Measurements from ENCODE around the gene TXNDC16.
"Not testable (repeated sequence)": the region's sequence is repeated elsewhere in the genome, so short reads cannot be mapped to it uniquely, and the experiment has no call there.

TXNDC16 gene

DNA sequence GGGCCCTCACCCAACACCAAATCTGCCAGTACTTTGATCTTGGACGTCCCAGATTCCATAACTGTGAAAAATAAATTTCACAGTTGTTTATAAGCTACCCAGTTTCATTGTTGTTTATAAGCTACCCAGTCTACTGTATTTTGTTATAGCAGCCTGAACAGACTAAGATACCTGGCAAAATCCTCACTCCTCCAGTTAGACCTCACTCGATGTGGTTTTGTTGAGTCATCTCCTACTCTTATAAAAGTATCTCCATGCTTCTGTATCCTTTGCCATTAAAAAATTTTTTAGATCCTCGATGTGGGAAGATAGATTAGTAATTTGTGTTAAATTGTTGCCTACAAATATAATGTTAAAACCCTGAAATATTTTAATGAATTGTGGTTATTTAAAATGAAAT, 16.0 kb downstream of the TXNDC16 start:
- DNase-seq (ENCODE audit: low spot score) = no peak

DNA sequence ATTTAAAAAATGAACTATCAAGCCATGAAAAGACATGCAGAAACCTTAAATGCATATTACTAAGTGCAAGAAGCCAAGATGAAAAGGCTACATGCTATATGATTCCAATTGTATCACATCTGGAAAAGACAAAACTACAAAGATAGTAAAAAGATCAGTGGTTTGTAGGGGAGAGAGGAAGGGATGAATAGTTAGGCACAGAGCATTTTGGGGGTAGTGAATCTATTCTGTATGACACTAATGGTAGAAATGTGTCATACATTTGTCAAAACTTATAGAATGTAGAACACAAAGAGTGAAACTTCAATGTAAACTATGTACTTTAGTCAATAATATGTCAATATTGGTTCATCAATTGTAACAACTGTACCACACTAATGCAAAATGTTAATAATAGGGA, 20.8 kb downstream of the TXNDC16 start:
- DNase-seq (ENCODE audit: low spot score) = no peak

DNA sequence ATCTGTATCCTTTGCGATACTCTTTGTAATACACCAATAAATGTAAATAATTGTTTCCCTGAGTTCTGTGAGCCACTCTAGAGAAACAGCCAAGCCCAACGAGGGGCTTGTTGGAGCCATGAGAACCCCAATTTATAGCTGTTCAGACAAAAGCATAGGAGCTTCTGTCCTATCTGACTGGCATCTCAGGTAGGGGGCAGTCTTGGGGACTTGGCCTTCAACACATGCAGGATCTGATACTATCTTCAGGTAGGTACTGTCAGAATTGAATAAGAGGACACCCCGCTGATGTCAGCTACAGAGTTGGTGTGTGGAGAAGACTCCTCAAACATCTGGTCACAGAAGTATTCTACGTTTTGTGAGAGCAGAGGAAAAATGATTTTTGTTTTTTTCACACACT, 25.3 kb downstream of the TXNDC16 start:
- DNase-seq (ENCODE audit: low spot score) = no peak

DNA sequence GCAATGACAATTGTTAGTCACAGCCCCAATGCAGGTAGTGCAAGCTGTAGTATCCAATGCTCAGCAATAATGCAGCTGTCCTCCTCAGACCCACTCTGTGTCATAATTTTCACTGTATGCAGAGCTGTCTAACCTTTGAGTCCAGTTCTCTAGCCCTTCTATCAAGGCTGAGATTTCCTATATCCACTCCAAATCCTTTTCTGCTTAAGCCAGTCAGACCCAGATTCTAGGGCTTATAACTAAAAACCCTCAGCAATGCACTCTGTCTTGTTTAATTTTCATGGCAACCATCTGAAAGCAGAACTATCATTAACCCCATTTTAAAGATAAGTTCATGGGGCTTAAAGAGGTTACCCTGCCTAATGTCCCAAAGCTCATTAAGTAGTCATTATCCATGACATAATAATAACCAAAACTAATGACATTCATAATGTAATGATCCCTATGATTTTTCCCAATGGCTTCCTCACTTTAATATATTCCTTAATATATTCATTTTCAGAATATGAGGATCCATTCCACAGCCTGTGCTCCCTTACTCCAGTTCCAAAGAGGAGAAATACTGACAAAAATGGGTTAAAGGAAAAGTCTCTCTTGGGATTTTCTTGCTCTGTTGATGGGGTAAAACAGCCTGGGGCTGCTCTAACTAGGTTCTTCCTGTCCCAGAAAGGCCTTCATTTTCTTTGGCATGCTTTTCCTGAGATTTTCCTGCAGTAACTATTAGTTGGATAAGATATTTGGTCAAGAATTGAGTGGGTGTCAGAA, 29.5 kb downstream of the TXNDC16 start:
- DNase-seq (ENCODE audit: low spot score) = no peak

DNA sequence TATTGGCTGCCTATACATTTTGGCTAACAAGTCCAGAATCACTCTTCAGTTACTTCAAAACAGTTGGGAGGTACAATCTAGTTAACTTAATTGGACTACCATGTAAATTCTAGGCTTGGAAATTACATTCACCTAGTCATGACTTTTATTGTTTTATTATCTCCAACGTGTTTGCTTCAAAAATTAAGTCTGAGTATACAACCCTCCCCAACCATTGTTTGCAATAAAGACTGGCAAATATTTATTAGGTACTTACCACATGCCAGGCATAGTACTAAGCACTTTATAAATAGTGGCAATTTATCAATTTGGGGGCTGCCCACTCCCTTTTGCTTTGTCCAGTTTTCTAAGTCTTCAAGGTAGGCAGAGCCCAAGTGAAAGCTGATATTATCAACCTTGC, 30.3 kb downstream of the TXNDC16 start:
- DNase-seq (ENCODE audit: low spot score) = no peak

DNA sequence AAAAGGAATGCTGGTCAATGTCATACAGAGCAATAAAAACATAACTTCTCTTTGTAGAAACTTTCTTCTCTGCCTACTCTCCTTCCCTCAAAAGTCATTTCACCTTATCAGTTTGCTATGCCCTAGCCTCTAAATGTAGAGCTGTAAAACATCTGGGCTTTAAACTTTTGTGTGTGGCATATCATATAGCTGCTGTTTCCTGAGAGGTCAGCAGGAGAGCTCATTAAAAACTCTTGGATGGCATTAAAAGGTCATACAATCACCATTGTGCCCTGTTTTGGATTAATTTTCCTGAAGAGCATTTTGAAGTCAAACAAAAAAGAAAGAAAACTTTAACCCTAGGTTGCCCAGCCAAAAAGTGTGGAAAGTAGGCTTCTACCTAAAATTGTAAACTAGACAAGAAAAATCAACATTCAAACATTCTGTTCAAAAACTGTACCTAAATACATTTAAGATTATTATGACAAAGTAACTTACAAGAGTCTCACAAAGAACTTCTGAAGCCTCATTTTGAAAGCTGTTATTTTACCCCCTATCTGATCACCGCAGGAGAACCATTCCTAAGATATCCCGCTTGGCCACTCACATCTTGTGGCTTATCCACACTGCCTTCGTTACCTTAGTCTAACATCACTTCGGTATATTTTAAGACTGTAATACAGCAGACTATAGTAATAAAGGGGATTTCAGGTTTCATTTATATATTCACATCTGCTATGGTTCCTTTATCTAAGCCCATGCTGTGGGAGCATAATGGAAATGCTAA, 38.1 kb downstream of the TXNDC16 start:
- no peak for DNase-seq (ENCODE audit: low spot score)

DNA sequence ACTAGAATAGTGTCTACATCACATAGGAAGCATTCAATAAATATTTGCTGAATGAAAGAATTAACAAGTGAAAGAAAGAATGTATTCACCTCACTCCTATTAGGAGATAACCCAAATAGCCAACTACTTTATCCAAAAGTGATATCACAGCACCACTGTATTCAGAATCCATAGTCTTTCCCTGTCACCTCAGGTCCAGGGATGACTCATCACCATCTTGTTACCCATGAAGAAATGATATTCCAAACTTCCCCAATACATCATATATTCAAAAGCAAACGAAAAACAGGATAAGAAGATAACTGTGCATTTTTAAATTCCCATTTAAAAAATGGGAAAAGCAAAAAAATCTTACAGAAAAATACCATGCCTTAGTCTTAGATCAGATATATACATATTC, 39.1 kb downstream of the TXNDC16 start:
- DNase-seq (ENCODE audit: low spot score) = no peak

DNA sequence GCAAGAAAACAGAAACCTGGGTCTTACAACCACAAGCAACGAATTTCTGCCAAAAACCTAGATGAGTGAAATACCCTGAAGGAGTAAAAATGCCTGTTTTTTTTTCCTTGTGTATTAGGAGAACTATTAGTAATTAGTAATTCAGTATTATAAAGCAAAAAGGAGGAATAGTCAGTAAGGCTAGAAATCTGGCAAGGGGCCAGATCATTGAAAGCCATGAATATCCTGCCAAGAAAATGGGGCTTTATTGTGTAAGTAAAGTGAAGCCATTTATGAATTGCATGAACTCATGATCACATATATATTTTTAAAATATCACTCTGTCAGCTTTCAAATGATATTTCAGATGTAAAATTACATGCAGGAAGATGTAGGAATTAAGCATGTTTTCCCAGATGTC, 57.9 kb downstream of the TXNDC16 start:
- DNase-seq (ENCODE audit: low spot score) = no peak

DNA sequence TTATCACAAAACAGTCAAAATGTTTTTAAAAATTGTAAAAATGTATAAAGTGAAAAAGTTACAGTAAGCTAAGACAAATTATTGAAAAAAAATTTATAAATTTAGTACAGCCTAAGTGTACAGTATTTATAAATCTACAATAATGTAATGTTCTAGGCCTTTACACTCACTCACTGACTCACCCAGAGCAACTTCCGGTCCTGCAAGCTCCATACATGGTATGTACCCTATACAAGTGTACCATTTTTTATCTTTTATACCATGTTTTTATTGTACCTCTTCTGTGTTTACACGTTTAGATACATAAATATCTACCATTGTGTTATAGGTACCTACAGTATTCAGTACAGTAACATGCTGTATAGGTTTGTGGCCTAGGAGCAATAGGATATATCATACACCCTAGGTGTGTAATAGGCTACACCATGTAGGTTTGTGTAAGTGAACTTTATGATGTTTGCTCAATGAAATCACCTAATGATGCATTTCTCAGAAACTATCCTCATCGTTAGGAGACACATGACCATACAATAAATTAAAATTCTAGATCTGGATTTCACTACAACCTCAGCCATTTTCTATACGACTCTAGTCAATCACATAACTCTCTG, 66.8 kb downstream of the TXNDC16 start:
- no peak for DNase-seq (ENCODE audit: low spot score)

DNA sequence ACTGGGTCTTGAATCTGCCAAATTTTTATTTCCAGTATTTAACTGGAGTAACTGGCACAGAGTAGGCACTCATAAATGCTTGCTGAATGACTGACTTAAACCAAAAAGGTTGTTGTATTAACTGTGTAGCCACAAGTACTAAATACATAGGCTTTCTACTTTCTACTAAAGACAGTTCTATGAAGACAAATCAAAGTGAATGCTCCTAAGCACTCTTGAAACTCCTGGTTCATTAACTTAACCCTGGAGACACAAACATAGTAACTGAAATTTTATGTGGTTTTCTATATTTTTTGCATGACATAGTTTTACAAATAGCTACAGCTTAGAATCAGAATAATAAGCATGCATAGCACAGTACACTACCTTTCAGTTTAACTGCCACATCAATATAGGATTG, 70.4 kb downstream of the TXNDC16 start:
- DNase-seq (ENCODE audit: low spot score) = no peak

DNA sequence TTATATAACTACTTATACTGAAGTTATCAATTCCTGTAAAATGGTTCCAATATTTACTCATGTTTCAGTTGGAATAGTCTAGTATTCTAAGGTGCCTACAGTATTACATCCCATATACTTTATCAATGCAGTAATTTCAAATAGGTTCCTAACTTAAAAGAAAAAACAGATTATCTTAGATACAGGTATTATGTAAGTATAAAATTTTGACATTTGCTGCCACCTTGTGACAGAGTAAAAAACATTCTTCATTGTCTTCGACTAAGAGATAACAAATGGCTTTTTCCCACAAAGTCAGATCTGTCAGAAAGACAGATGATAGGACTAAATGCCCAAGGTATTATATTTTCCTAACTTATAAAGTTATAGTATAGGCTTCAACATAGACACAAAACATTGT, 78.7 kb downstream of the TXNDC16 start:
- DNase-seq (ENCODE audit: low spot score) = peak; percentile 25

DNA sequence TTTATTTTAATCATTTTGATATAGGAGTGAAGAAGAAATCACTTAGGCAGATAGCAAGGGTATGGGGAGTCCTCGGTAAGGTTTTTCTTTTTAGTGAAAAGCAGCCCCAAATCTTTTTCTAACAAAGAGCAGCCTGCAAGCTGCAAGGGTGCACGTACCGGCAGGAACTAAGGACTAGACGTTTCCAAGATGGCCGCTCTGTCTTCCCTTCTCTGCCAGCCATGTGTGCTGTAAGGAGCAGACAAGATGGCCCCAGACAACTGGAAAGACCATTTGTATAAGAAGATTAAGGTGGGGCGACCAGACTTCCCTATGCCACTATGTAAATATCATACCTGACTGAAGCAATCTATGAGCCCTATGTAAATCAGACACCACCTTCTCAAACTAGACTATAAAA, 79.6 kb downstream of the TXNDC16 start:
- DNase-seq (ENCODE audit: low spot score) = no peak

DNA sequence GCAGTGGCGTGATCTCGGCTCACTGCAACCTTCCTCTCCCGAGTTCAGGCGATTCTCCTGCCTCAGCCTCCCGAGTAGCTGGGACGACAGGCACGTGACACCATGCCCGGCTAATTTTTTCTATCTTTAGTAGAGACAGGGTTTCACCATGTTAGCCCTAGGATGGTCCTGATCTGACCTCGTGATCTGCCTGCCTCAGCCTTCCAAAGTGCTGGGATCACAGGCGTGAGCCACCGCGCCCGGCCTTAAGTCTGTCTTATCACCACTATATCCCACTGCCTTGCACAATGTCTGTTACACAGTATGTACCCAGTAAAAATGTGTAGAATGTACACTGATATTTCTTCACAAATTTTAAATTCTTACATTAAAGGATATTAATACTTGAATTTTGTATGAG, 80.1 kb downstream of the TXNDC16 start:
- not testable (repeated sequence) for DNase-seq (ENCODE audit: low spot score)

DNA sequence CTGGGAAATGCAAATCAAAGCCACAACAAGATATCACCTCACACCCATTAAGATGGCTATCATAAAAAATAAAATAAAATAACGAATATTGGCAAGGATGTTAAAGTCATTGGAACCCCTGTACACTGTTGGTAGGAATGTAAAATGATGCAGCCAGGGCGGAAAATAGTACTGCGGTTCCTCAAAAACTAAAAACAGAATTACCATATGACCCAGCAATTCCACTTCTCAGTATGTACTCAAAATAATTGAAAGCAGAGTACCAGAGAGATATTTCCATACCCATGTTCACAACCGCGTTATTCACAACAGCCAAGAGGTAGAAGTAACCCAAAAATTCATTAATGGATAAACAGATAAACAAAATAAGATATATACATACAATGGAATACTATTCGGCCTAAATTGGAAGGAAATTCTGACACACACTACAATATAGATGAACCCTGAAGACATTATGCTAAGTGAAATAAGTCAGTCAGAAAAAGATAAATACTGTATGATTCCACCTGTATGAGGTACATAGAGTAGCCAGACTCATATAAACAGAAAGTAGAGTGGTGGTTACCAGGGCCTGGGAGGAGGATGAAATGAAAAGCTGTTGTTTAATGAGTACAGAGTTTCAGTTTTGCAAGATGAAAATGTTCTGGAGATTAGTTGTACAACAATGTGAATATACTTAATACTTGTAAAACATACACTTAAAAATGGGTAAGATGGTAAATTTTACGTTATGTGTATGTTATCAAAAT, 84.6 kb downstream of the TXNDC16 start:
- DNase-seq (ENCODE audit: low spot score) = no peak

DNA sequence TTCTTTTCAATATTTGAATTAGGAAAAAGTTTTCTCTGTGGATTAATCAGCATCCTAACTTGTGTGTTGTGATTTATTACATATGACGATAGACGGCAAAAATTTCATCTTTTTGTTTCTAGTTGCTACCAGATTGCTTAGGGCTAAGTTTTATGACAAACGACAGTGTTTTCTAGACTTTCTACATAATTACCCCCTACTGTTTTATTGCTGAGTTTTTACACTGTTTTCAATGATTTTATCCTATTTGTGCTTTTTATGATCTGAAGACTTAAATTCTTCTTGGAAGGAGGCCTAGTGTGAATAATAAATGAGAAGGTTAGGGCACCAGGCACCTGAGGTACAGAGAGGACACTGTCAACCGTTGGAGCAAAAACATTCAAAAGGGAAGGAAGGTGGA, 88.1 kb downstream of the TXNDC16 start:
- DNase-seq (ENCODE audit: low spot score) = no peak

DNA sequence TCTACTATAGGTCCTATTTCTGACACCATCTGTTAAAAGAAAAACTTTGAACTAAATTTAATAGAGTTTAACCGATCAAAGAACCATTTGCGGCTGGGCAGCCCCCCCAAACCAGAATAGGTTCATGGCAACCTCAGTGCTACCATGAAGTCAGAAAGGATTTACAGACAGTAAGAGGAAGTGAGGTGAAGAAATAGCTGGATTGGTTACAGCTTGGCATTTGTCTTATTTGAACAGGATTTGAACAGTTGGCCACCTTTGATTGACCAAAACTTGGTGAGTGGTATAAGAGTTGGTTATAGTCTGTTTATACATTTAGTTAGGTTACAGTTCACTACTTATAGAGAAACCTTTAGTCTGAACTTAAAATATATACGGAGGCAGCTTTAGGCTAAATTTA, 88.9 kb downstream of the TXNDC16 start:
- no peak for DNase-seq (ENCODE audit: low spot score)

DNA sequence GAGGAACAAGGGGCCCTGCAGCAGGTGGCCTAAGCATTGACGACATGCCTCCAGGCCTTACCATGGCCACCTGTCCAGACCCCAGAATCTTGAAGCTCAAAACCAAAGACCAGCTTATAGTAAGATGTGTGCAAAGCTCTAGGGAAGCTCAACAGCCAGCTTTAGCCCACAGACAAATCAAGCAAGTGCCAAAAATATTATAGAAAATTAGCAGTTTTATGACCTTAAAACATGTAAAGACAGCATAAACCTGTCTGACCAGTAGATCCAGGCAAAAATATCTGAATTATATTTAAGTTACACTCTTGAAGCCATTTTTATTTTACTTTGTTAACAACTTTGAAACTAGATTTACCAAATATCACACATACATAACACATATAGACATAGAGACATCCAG, 90.6 kb downstream of the TXNDC16 start:
- no peak for DNase-seq (ENCODE audit: low spot score)

DNA sequence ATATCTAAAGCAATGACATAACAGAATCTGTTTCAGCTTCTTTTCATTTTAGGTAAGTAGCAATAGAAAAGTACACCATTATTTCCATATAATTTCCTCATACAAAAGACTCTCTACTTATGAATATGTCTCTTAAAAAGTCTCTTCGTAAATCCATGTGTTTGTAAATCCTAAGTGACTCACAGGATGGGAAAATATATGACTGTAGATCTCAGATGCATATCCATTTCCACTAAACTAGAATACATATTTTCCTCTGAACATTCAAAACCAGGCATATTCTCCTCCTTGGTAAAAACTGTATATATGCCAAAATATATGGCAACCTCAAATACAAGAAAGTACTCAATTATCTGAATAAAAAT, 93.6 kb downstream of the TXNDC16 start:
- no peak for DNase-seq (ENCODE audit: low spot score)

DNA sequence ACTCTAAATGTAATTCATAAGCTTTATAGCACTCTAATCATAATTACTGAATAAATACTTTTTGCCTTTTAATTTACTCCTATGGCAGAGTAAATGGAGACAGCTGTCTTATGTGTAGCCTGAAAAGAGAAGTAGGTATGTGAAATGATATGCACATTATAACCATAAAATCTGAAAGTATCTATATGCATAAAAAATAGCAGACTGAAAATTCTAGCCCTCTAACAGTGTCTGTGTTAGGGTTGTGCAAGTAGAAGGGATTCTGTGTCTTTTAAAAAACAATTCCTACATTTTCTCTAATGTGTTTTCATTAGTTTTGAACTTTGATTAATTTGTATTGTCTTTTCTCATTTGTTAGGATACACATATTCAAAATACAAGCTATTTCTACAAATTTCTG, 94.9 kb downstream of the TXNDC16 start:
- DNase-seq (ENCODE audit: low spot score) = no peak

DNA sequence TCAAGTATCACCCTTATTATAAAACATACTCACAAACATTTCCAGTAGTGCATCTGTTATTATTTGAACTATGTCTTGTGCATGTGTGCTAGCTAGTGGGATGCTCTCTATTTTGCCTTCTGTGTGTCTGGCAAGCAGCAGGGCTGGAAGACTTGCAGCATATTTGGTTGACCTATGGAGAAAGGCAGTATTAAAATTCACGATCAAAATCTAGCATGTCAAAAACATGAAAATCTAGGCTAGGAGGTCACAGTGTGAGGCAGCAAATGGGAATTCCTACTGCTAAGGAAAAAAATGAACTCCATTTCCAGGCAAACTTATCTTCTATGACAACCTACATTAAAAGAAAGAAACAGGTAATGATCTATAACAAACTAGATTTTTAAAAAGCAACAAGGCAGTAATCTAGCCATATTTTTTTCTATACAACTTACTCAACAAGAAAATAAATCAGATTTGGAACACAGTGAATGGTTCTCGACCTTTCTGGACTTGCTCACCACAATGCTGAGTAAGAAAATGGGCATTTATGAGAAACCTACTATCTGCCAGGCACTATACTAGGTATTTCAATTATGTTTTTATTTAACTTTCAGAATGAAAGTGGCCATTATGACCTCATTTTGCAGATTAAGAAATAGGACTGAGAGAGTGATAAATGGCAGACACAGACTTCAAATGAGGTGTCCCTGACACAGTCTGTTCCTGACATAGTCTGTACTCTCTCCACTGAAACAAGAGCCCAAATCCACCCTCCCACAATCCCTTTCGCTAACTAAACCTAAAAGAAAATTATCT, 96.8 kb downstream of the TXNDC16 start:
- peak; percentile 14 for DNase-seq (ENCODE audit: low spot score)

DNA sequence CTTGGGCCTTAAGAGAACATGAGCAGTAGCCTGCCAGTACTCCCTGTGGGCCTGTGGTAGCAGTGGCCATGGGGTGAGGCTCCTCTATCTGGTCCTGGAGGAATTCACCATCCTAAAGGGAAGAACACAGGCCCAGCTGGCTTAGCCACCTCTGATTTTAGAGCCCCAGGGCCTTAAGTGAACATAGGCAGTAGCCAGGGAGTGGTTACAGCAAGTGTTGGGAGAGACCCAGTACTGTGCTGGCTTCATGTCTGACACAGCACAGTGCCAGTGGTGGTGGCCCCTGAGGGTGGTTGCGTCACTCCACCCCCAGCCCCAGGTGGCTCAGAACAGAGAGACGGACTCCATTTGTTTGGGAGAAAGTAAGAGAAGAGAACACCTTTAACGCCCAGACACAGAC, 105.1 kb downstream of the TXNDC16 start:
- no peak for DNase-seq (ENCODE audit: low spot score)

DNA sequence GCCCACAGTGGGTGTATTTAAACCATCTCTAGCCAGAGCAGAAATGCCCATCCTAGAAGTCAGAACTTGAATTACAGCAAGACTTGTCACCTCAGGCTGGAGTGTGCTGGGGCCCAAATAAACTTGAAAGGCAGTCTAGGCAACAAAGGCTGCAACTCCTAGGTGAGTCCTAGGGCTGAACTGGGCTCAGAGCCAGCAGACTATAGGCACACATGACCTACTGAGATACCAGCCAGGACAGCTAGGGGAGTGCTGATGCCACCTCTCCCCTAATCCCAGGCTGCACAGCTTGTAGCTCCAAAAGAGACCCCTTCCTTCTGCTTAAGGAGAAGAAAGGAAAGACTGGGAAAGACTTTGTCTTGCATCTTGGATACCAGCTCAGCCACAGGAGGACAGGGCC, 106.0 kb downstream of the TXNDC16 start:
- DNase-seq (ENCODE audit: low spot score) = no peak
